ENCODE results near the gene CAPN11.

GRCh38 chr6:44188819-44189218 lies 30.2 kb downstream of the CAPN11 start:
- TF ChIP-seq CTCF (IDR thresholded peaks at IDR 0.05) (no peak), POLR2AphosphoS5 (IDR thresholded peaks at IDR 0.05; ENCODE audit: insufficient read depth in 1 of 2, low read depth in 1 of 2) (no peak)

Data from vagina (tissue), 2 donors.